IMR-90 (cell line): ENCODE measurements around the gene SYTL3. TPM values are rescaled to one million over a fixed set of nuclear protein-coding genes. Genes with fewer than 3 reads are reported as not detected.

Experiments used
- ATAC-seq: fragments of 200-7000 bp; cut with Tn5 transposase; 2 replicates; pipeline ENCODE4 v1.9.1; 2020; ENCODE audit warnings: low read depth, mild to moderate bottlenecking, moderate library complexity
- BruUV-seq: library from RNA; stranded (reverse); fragments of 400-500 nt; replicated peaks from 2 replicates; lab custom pipeline; 2021; lab: Mats Ljungman, UMichigan
- CTCF ChIA-PET: fragments of 300-600 bp; formaldehyde crosslinking; extraction: SDS; loops from one replicate; lab custom pipeline; 2021; ENCODE audit warnings: antibody characterized with exemption; lab: Yijun Ruan, JAX
- POLR2A ChIA-PET: fragments of 300-600 bp; sonication (Branson Sonifier 250); formaldehyde crosslinking; loops from one replicate; lab custom pipeline; 2022; ENCODE audit warnings: antibody characterized with exemption; ENCODE audit not compliant: unreplicated experiment; lab: Charles Lee
- DNase-seq: peaks from one replicate; pipeline ENCODE4 v3.0.0; 2013
- H2AFZ ChIP-seq: replicated peaks from 2 replicates; pipeline ENCODE3; 2013; ENCODE audit warnings: low read length, mild to moderate bottlenecking; ENCODE audit not compliant: poor library complexity
- H2AK5ac ChIP-seq: 2 replicates; pipeline ENCODE4 v1.6.1; 2013; ENCODE audit warnings: low read depth, low read length, inconsistent platforms
- H2AK9ac ChIP-seq: replicated peaks from 2 replicates; pipeline ENCODE3; 2013; ENCODE audit warnings: mild to moderate bottlenecking, low read depth, low read length, moderate library complexity; ENCODE audit not compliant: poor library complexity
- H2BK120ac ChIP-seq: 2 replicates; pipeline ENCODE4 v1.6.1; 2013; ENCODE audit warnings: low read depth, low read length, inconsistent platforms
- H2BK15ac ChIP-seq: 3 replicates; pipeline ENCODE4 v1.6.1; 2013; ENCODE audit warnings: low read depth, low read length, inconsistent platforms
- H2BK20ac ChIP-seq: 2 replicates; pipeline ENCODE4 v1.6.1; 2013; ENCODE audit warnings: low read depth, mild to moderate bottlenecking, inconsistent platforms, low read length, moderate library complexity
- H2BK5ac ChIP-seq: 2 replicates; pipeline ENCODE4 v1.6.1; 2013; ENCODE audit warnings: mild to moderate bottlenecking, low read depth, low read length, inconsistent platforms; ENCODE audit not compliant: poor library complexity, severe bottlenecking
- H3K14ac ChIP-seq: replicated peaks from 2 replicates; pipeline ENCODE4 v1.6.1; 2013; ENCODE audit warnings: low read depth, low read length, inconsistent platforms
- H3K18ac ChIP-seq: 2 replicates; pipeline ENCODE4 v1.6.1; 2013; ENCODE audit warnings: low read depth, low read length, control low read depth
- H3K23ac ChIP-seq: 2 replicates; pipeline ENCODE4 v1.6.1; 2013; ENCODE audit warnings: low read depth, low read length, inconsistent platforms
- H3K27ac ChIP-seq: 2 replicates; pipeline ENCODE4 v1.5.1; 2013; ENCODE audit warnings: mild to moderate bottlenecking, control low read depth, low read length; ENCODE audit not compliant: insufficient read depth
- H3K27me3 ChIP-seq: 2 replicates; pipeline ENCODE4 v1.6.1; 2013; ENCODE audit warnings: low read length; ENCODE audit not compliant: control insufficient read depth, insufficient read depth
- H3K36me3 ChIP-seq: 2 replicates; pipeline ENCODE4 v1.6.1; 2013; ENCODE audit warnings: low read length, mixed read lengths; ENCODE audit not compliant: control insufficient read depth, insufficient read depth
- H3K4ac ChIP-seq: 2 replicates; pipeline ENCODE4 v1.6.1; 2013; ENCODE audit warnings: low read depth, low read length, inconsistent platforms
- H3K4me1 ChIP-seq: 2 replicates; pipeline ENCODE4 v1.6.1; 2013; ENCODE audit warnings: low read length, mixed read lengths; ENCODE audit not compliant: control insufficient read depth, insufficient read depth
- H3K4me2 ChIP-seq: 2 replicates; pipeline ENCODE4 v1.6.1; 2013; ENCODE audit warnings: low read depth, mild to moderate bottlenecking, control low read depth, low read length, moderate library complexity
- H3K4me3 ChIP-seq: 2 replicates; pipeline ENCODE4 v1.5.1; 2013; ENCODE audit warnings: low read depth, mild to moderate bottlenecking, control low read depth, low read length, moderate library complexity; ENCODE audit not compliant: insufficient read depth
- H3K56ac ChIP-seq: 2 replicates; pipeline ENCODE4 v1.6.1; 2013; ENCODE audit warnings: low read length, inconsistent platforms; ENCODE audit not compliant: insufficient read depth; ENCODE audit errors: extremely low read depth
- H3K79me1 ChIP-seq, 2 experiments: 2 replicates each; pipeline ENCODE4 v1.6.1; 2013; ENCODE audit warnings: low read length in 2 of 2, inconsistent platforms in 1 of 2, low read depth in 1 of 2
- H3K9ac ChIP-seq: 2 replicates; pipeline ENCODE4 v1.6.1; 2013; ENCODE audit warnings: low read depth, low read length, control low read depth
- H3K9me1 ChIP-seq: 2 replicates; pipeline ENCODE4 v1.6.1; 2013; ENCODE audit warnings: low read length, inconsistent platforms; ENCODE audit not compliant: insufficient read depth
- H3K9me3 ChIP-seq: 2 replicates; pipeline ENCODE4 v1.6.1; 2013; ENCODE audit warnings: low read length; ENCODE audit not compliant: control insufficient read depth, insufficient read depth
- H4K20me1 ChIP-seq: 2 replicates; pipeline ENCODE4 v1.6.1; 2013; ENCODE audit warnings: low read length, inconsistent platforms; ENCODE audit not compliant: insufficient read depth
- H4K5ac ChIP-seq: 2 replicates; pipeline ENCODE4 v1.6.1; 2013; ENCODE audit warnings: mild to moderate bottlenecking, low read depth, low read length, control low read depth
- H4K8ac ChIP-seq, 2 experiments: 2 replicates each; pipeline ENCODE4 v1.6.1; 2013; ENCODE audit warnings: low read depth in 2 of 2, low read length in 2 of 2, control low read depth in 1 of 2, inconsistent platforms in 1 of 2
- H4K91ac ChIP-seq: 2 replicates; pipeline ENCODE4 v1.6.1; 2013; ENCODE audit warnings: low read depth, low read length, inconsistent platforms; ENCODE audit not compliant: insufficient read depth
- BHLHE40 ChIP-seq: fragments of 150-350 bp; IDR thresholded peaks from 2 replicates; pipeline ENCODE4 v1.6.1; 2016; ENCODE audit warnings: mild to moderate bottlenecking, low read depth, low read length
- CEBPB ChIP-seq: IDR thresholded peaks from 2 replicates; pipeline ENCODE4 v1.6.1; 2012; ENCODE audit warnings: low read depth, low read length, improper control_type of control experiment
- CHD1 ChIP-seq: IDR thresholded peaks from 2 replicates; pipeline ENCODE4 v1.6.1; 2012; ENCODE audit warnings: low read depth, low read length, improper control_type of control experiment
- FOS ChIP-seq: fragments of 150-350 bp; IDR thresholded peaks from 2 replicates; pipeline ENCODE4 v1.6.1; 2016; ENCODE audit warnings: low read depth, low read length
- MAFK ChIP-seq: IDR thresholded peaks from 2 replicates; pipeline ENCODE4 v1.6.1; 2012; ENCODE audit warnings: low read depth, low read length, improper control_type of control experiment
- MAZ ChIP-seq: IDR thresholded peaks from 2 replicates; pipeline ENCODE4 v1.6.1; 2012; ENCODE audit warnings: low read depth, mild to moderate bottlenecking, low read length, improper control_type of control experiment, moderate library complexity, borderline replicate concordance
- MXI1 ChIP-seq: IDR thresholded peaks from 2 replicates; pipeline ENCODE4 v1.6.1; 2012; ENCODE audit warnings: low read depth, mild to moderate bottlenecking, low read length, moderate library complexity, borderline replicate concordance
- NFE2L2 ChIP-seq: fragments of 150-350 bp; IDR thresholded peaks from 2 replicates; pipeline ENCODE4 v1.6.1; 2016; ENCODE audit warnings: low read depth, mild to moderate bottlenecking, low read length
- POLR2A ChIP-seq: IDR thresholded peaks from 2 replicates; pipeline ENCODE4 v1.6.1; 2012; ENCODE audit warnings: mild to moderate bottlenecking, low read depth, low read length
- RAD21 ChIP-seq: IDR thresholded peaks from 2 replicates; pipeline ENCODE4 v1.6.1; 2012; ENCODE audit warnings: low read length, improper control_type of control experiment
- RCOR1 ChIP-seq: IDR thresholded peaks from 2 replicates; pipeline ENCODE4 v1.6.1; 2012; ENCODE audit warnings: mild to moderate bottlenecking, low read length, improper control_type of control experiment; ENCODE audit not compliant: insufficient replicate concordance
- RFX5 ChIP-seq: IDR thresholded peaks from 2 replicates; pipeline ENCODE4 v1.8.0; 2012; ENCODE audit warnings: low read depth, mild to moderate bottlenecking, low read length, moderate library complexity
- SMC3 ChIP-seq: fragments of 150-350 bp; IDR thresholded peaks from 2 replicates; pipeline ENCODE4 v1.6.1; 2016; ENCODE audit warnings: low read depth, mild to moderate bottlenecking, antibody characterized with exemption, low read length, moderate library complexity
- WGBS, 2 experiments: methylation state at CpG; one replicate each; pipeline versions ENCODE4 v1.1.5 to v1.1.7; 2013; ENCODE audit warnings: missing lambda C conversion rate in 2 of 2; ENCODE audit not compliant: insufficient read length in 1 of 2; ENCODE audit errors: extremely low coverage in 2 of 2; 5-methylcytosine and 5-hydroxymethylcytosine counted together
- dilution Hi-C: fragments of 300-500 bp; cut with HindIII; formaldehyde crosslinking; loops from one replicate; pipeline ENCODE4 v1.14.3; 2018; ENCODE audit warnings: low sequenced_read_pairs; ENCODE audit not compliant: unreplicated experiment
- in situ Hi-C: fragments of 300-500 bp; cut with MboI; formaldehyde crosslinking; loops from 3 replicates; pipeline ENCODE4 v1.14.3; 2019; ENCODE audit warnings: low sequenced_read_pairs, inconsistent platforms, mixed read lengths
- intact Hi-C: fragments of 100-400 bp; cut with micrococcal nuclease; formaldehyde crosslinking; loops from 2 replicates; pipeline ENCODE4 v1.10.0; 2022
- polyA plus RNA-seq, 3 experiments: library from polyadenylated mRNA; depleted of rRNA; stranded (reverse); fragments of >200 nt; gene quantifications; 2 replicates each; pipeline ENCODE4 v1.2.3, GENCODE V29; 2012; ENCODE audit warnings: low replicate concordance in 1 of 3
- total RNA-seq: library from RNA; depleted of rRNA; stranded (reverse); fragments of >200 nt; gene quantifications from 2 replicates; pipeline ENCODE4 v1.2.3, GENCODE V29; 2012
- TF ChIP-seq, protein P1 (sequence below): fragments of 150-350 bp; IDR thresholded peaks from 2 replicates; pipeline ENCODE4 v1.6.1; 2016; ENCODE audit warnings: low read depth, mild to moderate bottlenecking, low read length, moderate library complexity, borderline replicate concordance
- TF ChIP-seq, protein P2 (sequence below): fragments of 150-350 bp; IDR thresholded peaks from 2 replicates; pipeline ENCODE4 v1.6.1; 2017; ENCODE audit warnings: mild to moderate bottlenecking, antibody characterized with exemption, low read length, low read depth
- TF ChIP-seq, protein P3 (sequence below): conservative IDR thresholded peaks from 2 replicates; pipeline ENCODE4 v1.5.1; 2012; ENCODE audit warnings: mild to moderate bottlenecking, low read depth, low read length, improper control_type of control experiment

Gene SYTL3
- total and polyA plus RNA-seq, 2 of the 4 experiments (the other 2 are of a cell fraction) = 2.9 to 4.3 TPM

DNA sequence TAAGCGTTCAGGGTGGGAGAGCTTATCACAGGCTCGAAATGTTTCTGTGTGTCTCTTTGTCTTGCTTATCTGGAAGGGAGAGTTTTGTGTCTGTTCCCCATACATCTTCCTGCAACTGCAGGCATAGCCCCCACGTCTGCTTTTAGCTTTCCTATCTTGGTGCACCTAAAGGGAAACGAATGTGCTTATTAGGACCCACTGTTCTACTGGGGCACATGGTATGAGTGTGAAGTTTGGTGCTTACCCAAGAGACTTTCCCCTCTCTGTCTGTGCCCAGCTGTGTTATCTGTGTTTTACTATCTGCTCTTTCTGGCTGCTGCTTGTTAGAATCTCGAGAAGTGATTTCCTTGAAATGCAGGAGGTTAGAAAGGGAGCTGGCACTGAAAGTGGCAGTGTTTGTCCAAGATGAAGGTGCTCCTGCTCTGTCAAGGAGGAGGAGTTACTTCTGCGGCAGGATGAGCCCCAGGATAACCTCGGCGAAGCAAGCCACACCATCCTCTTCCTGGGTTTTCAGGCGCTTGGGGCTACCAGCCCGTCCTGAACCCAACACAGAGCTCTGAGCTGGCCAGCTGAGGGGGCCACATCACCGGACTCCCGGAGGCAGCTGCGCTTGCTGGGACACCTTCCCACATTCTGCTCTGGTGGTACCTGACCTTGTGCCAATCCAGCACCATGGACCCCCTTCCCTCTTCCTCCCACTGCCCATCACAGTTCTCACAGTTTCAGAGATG, 28.7 kb upstream of the SYTL3 start:
- Histone ChIP-seq H3K79me1 (peaks cover 11 to 23% of the 10 kb centered on the region in 2 experiments), H3K4me3 (no peak overlapping the region), H2BK5ac (no peak overlapping the region), H2BK20ac (no peak overlapping the region), H4K91ac (no peak overlapping the region), H3K9ac (no peak overlapping the region), H3K9me3 (no peaks in the 10 kb centered on the region), H3K18ac (no peak overlapping the region), H3K27ac (no peak overlapping the region), H3K23ac (no peak overlapping the region), H2BK120ac (no peak overlapping the region), H2AFZ (no peak overlapping the region), H2AK5ac (no peak overlapping the region), H3K4me2 (no peak overlapping the region), H3K36me3 (peaks cover 31% of the 10 kb centered on the region), H2AK9ac (no peak overlapping the region), H3K4ac (no peak overlapping the region), H3K56ac (no peak overlapping the region), H4K8ac (no peak overlapping the region), H3K27me3 (no peaks in the 10 kb centered on the region), H4K20me1 (no peaks in the 10 kb centered on the region), H4K5ac (no peak overlapping the region), H3K9me1 (peaks cover 5% of the 10 kb centered on the region), H3K14ac (no peak overlapping the region), H3K4me1 (no peaks in the 10 kb centered on the region), H2BK15ac (no peak overlapping the region)
- intact Hi-C loops (no loop called here), in situ Hi-C loops (no loop called here), dilution Hi-C loops (no loop called here)
- 100% methylated on average over 3 of the region's 13 CpGs; no CpG with 5 or more reads in 1 of the 2 experiments for WGBS, 2 experiments
- no TSS peak for BruUV-seq
- ChIA-PET CTCF (interaction anchor here (0.7 to 1.2 kb wide), 2 partner anchors 400 kb away, joined by 3 to 5 read pairs; no protein-coding TSS in a partner anchor), POLR2A (no interaction called here)
- TF ChIP-seq RFX5 = no peak
- TF ChIP-seq MAFK = no peak
- TF ChIP-seq, protein P1, sequence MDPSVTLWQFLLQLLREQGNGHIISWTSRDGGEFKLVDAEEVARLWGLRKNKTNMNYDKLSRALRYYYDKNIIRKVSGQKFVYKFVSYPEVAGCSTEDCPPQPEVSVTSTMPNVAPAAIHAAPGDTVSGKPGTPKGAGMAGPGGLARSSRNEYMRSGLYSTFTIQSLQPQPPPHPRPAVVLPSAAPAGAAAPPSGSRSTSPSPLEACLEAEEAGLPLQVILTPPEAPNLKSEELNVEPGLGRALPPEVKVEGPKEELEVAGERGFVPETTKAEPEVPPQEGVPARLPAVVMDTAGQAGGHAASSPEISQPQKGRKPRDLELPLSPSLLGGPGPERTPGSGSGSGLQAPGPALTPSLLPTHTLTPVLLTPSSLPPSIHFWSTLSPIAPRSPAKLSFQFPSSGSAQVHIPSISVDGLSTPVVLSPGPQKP = no peak
- TF ChIP-seq, protein P2, sequence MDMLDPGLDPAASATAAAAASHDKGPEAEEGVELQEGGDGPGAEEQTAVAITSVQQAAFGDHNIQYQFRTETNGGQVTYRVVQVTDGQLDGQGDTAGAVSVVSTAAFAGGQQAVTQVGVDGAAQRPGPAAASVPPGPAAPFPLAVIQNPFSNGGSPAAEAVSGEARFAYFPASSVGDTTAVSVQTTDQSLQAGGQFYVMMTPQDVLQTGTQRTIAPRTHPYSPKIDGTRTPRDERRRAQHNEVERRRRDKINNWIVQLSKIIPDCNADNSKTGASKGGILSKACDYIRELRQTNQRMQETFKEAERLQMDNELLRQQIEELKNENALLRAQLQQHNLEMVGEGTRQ = no peak
- no peak for TF ChIP-seq SMC3
- TF ChIP-seq, protein P3, sequence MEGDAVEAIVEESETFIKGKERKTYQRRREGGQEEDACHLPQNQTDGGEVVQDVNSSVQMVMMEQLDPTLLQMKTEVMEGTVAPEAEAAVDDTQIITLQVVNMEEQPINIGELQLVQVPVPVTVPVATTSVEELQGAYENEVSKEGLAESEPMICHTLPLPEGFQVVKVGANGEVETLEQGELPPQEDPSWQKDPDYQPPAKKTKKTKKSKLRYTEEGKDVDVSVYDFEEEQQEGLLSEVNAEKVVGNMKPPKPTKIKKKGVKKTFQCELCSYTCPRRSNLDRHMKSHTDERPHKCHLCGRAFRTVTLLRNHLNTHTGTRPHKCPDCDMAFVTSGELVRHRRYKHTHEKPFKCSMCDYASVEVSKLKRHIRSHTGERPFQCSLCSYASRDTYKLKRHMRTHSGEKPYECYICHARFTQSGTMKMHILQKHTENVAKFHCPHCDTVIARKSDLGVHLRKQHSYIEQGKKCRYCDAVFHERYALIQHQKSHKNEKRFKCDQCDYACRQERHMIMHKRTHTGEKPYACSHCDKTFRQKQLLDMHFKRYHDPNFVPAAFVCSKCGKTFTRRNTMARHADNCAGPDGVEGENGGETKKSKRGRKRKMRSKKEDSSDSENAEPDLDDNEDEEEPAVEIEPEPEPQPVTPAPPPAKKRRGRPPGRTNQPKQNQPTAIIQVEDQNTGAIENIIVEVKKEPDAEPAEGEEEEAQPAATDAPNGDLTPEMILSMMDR = no peak
- no peak for TF ChIP-seq FOS
- TF ChIP-seq BHLHE40 = no peak
- TF ChIP-seq RCOR1 = no peak
- TF ChIP-seq RAD21 = no peak
- TF ChIP-seq CEBPB = no peak
- TF ChIP-seq CHD1 = no peak
- no peak for TF ChIP-seq POLR2A
- TF ChIP-seq MXI1 = no peak
- TF ChIP-seq MAZ = no peak
- no peak for TF ChIP-seq NFE2L2
- DNase-seq (no peak), ATAC-seq (no peak)
